Suppressor macrophage treated with lipopolysaccharide for 1 hour (primary cell): ENCODE data around the gene SIK3.

Experiments used
- DNase-seq, 3 donors: peaks; one replicate each; pipeline ENCODE4 v3.0.0-alpha.2; 2020 to 2022

Gene SIK3

DNA sequence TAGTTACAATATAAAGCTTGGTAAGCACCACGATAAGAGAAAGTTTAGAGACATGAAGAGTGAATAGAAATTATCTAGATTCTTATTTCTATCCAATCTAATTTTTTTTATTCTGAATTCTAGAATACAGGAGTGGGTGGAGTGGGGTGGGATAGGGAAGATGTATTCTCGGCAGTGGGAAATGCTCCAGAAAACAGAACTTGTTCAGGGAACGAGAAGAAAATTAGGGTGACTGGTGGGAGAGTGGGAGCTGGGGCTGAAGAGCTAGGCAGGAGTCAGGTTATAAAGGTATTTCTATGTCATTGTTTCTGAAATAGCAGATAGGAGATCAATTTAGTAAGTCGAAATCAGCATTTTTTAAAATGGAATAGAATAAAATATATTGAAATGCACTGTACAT lies 207.6 kb downstream of the SIK3 start:
- DNase-seq, result no peak

DNA sequence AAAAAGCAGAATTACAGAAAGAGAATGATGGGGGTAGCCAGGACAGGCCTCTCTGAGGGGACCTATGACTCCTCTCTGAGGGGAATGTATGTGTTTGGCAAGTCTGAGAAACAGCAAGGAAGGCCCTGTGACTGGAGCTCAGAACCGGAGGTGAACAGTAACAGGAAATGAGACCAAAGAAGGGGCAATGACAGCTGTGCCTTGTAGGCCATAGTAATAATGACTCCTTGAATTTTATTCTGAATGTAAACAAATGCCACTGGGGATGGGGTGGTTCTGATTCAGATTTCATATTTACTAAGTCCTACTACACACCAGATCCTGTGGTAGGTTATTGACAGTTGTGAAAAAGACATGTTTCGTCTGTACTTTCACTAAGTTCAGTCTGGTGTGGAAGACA lies 208.0 kb downstream of the SIK3 start:
- no peak for DNase-seq

DNA sequence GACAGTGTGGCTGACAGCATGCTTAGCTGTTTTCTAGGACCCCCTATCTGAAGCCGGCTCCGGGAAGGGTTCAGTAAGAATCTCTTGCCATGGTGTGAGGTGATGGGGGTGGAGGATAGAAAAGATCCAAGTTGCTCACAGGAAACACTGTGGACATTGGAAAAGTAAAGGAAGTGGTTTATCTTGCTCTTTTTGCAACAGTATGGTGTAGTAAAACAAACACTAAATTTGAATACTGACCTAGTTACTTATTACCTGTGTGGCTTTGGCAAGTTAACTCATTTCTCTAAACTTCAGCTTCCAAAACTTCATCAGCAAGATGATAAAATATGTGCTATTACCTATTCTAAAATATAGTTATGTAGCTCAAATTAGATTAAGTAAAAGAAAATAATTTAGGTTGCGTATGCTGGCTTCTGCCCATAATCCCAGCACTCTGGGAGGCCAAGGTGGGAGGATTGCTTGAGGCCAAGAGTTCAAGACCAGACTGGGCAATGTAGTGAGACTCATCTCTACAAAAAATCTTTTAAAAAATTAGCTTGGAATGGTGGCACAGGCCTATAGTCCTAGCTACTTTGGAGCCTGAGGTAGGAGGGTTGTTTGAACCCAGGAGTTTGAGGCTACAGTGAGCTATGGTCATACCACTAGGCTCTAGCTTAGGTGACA lies 209.2 kb downstream of the SIK3 start:
- no peak for DNase-seq

DNA sequence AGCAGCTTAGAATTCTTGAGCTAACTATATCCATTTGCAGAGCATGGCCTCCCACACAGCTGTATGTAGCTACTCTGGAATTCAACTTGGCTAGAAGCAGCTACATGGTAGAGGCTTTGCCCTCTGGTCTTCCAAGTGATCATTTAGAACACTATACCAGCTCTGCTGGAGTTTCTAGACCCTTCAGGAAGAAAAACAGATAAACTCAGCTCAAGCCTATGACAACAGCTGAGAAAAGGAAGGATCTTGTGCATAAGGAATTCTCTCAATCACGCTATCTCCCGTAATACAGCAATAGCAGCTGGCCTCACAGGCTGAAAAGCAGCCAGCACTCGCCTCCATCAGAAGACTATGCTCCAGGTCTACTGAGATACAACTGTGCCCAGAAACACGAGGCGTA lies 210.2 kb downstream of the SIK3 start:
- no peak for DNase-seq

DNA sequence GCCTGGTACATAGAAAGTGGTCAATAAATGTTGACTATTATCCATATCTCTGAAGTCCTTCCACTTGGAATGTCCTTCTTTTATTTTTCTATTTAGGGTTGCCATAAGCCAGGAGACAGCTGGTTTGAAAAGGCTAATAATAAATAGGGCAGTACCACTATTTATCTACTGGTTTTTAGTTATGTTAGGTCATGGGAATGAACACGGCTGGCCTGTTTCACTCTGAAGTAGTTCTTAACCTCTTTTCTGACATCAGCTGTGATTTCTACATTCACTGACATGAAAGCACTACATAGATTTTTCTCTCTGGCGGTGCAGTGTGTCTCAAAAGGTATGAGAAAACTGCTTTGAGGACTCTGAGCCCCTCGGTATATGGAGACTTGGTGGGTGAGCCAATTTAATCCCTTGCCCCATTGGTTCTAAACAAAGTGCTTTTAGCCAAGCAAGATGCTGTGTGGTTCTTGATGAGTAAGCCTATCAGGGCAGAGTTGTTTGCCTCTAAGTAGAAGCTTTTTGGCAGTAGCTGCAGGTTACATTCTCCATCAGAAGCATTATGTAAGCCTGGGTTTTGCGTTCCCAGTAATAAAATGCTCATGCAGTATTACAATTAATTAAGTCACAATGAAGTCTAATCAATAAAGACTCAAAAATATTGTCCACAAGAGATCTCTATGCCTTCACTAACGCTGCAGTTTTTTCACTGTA lies 212.1 kb downstream of the SIK3 start:
- no peak for DNase-seq

DNA sequence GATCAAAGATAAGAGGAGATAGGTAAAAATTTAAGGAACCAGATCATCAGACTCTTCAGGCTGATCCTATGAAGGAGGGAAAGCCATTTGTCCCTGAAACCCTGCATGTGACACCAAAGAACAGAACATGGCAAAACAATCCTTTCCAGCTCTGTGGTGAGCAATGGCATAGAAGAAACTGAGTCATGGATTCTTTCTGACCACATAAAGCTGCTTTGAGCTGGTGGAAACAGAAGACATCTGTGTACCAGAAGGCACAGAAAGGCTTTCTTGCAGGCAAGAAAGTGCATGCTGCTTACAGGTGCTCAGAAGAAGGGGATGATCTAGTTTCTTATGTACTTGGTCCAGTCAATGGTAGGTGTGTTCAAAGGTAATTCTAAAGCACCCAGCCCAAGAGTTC lies 215.8 kb downstream of the SIK3 start:
- no peak for DNase-seq

DNA sequence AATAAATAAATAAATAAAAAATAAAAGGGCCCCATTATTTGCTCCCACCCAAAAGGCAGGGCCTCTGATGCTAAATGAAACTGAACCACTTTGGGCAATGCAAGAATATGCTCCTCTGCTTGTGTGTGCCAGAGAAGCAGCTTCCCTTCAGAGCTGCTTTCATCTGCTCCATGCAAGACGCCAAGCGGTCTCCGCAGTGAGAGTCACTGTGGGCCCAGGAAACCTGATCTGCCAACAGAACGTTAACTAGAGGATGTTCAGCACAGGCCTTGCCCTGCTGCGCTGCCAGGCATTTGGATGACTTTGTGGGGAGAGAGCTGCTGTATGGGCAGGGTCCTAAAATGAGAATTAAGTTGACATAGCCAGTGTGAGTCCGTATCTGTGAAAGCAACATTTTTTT lies 217.1 kb downstream of the SIK3 start:
- DNase-seq, result no peak

DNA sequence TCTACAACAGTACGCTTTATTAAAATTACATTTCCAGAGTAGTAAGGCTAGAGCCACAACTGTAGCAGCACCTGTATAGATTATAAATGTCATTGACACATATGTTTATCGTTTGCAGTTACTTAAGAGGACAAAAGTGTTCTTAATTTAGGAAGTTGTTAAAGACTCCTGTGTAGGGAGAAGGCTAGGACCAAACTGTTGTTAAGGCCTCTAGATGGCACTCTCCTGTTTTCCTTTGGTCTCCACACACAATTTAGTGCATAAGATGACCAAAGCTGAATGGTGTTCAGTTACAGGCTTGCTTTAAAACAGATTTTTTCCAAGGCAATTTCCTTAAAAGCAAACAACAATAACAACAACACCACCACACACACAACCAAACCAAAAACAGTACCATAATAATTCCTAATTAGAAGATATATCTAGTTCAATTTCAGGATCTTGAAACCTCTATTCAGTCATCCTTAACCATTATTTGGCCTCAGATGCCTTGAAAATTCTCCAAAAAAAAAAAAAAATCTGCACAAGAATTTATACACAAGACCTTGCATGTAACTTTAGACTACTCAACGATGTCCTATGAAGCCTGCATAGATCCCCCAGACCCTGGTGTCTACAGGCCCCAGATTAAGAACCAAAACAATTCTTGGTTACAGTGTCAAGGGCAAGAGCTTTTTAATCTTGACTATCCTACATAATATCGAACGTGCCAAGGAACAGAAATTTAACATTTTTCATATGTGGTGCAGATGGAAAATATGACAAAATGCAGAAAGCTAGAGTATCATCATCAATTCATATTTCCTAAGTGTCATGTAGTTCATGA lies 218.2 kb downstream of the SIK3 start:
- DNase-seq, result peak; percentile 64 to 83 (median 76)

DNA sequence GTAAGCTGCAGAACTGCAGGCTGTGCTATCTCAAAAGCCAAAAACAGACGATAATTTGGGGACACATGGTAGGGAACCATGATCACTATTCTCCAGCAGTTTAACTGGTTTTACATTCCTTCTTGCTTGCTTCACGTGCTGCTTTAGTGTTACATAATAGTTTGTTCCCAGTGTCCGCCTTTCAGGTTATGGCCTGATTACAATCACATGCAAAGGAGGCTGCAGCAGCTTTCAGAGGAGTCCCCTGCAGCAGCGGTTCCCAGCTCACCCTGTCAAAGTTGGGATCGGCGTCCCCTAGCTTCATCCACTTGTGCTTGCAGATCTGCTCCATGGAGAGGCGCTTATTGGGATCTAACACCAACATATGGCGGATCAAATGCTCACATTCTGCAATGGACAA lies 221.6 kb downstream of the SIK3 start:
- no peak for DNase-seq

DNA sequence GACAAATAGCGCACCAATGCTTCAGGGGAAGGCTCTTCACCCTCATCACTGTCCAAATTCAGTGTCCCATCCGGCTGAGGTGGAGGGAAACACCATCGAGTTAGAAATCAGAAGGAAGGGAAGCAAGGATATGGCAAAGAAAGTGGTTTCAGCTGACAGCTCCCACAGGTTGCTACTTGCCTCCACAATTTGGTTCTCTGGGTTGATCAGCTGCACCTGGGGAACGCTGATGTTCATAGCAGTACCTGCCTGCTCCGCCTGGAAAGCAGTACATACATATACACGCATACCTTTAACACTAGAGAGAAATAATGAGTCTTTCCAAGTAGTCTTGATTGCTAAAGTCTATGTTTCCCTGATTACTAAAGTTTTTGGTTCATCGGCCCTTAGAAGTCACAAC lies 223.0 kb downstream of the SIK3 start:
- DNase-seq, result no peak

DNA sequence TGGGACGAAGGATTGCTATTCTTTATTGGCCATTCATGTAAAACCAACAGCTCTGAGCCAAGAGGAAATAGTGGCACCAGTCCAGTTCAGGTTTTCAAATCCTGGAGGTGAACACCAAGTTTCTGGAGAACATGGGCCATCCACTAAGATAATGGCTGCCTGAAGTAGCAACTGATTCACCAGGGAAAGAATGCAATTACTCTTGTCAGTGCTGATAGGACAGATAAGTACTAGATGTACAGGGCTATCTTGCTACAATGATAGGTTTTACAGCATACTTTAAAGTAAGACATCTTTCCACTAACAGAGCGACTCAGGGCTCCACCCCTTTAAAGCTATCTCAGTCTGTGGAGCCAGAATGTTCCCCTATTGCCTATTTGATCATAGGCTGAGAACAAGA lies 224.0 kb downstream of the SIK3 start:
- no peak for DNase-seq

DNA sequence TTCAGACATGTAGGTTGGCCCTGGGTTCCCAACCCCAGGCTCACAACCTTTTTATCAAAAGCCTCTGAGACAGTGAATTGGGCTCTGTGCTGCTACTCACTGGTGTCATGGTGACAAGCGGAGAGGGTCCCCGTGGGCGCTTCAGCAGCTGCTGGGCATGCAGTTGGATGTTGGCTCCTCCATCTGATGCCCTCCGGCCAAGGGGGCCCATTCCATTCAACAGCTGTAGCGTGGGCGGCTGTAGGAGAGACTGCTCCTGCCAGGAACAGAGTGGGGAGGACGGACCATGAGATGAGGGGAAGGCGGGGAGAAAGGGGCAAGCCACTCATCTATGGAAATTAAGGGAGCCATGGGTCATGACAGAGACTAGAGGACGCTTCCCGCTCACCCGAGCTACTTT lies 224.8 kb downstream of the SIK3 start:
- DNase-seq, result no peak

DNA sequence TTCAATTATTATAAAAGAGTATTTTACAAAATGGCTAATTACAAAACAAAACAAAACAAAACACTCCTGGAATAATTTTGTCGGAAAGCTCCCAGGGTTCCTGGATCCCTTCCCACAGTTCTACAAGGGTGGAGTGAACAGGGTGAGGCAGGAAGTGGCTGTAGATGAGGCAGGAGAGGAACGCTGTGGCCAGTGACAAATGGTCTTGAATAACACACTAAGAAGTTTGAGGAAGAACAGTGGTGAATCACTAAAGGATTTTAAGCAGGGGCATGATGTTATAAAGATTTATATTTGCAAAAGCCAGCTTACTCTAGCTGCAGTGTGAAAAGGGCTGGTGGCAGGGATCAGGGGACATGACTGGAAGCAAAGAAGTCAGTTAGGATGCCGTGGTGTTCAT lies 227.0 kb downstream of the SIK3 start:
- peak; percentile 39 to 64 (median 61) for DNase-seq

DNA sequence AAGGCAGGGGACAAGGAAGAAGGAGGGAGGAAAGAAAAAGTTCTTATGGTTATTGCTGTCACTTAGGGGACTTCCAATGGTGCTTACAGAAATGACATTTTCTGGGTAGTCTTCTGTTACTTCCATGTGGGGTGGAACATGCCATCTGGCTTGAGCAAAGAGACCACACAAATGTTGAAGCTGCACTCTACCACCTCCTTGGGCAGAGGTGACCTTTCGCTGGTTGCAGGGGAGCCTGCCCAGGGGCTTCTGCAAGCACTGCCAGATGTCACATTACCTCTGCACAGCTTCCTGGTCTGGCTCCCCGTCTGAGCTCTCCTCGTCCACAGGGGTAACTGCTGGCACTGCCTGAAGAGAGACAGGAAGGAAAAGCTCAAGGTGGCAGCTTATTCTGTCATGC lies 228.2 kb downstream of the SIK3 start:
- no peak for DNase-seq

DNA sequence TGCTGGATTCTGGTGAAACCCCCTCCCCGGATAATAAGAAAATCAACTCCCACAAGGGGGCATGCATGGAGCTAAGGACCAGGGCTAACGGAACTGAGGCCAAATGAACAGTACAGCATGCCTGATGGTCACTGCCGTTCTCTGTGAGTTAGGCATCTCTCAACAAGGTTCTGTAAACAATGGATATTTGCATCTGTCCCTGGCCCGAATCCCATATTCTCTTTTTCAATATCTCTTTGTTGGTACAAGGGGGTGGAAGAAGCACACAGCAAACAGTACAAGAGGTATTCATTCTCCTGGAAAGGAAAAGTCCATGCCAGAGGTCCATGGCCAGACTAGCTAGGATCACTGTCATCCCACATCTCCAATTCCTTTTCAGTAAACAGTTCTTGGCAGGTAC lies 228.6 kb downstream of the SIK3 start:
- DNase-seq, result no peak

DNA sequence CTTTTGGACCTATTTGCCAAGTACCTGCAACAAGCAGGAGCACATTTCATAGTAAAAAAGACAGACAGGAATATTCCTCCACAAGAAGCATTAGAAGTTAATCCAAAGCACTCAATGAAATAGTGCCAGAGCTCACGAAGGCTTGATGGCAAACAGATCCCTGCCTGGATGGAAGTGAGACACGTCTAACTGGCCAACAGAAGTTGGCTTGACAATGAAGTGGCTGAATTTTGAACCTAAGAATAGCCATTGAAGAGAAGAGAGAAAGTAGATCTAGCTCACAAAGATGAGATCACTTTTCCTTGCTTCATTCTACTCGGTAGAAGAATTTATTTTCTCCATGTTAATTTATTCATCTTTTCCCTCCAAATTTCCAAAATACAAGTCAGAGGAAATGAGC lies 230.2 kb downstream of the SIK3 start:
- DNase-seq, result no peak

DNA sequence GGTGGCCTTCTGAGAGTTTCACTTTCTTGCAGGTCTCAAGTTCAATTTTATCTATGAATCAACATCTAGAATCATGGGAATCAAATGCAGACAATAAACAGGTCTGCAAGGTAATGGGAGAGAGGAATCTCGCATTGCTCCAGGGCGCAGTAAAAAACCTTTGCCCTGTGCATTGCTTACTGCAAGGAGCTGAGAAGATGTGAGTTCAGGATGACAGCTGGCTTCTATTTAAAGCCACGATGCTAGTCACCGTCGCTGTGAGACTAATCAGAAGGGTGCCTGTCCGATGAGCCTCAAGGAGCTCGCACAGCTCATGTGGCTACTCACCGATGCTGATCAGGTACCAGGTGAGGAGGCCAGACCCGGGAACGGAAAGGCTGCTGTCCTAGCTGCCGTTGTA lies 230.6 kb downstream of the SIK3 start:
- DNase-seq, result no peak

DNA sequence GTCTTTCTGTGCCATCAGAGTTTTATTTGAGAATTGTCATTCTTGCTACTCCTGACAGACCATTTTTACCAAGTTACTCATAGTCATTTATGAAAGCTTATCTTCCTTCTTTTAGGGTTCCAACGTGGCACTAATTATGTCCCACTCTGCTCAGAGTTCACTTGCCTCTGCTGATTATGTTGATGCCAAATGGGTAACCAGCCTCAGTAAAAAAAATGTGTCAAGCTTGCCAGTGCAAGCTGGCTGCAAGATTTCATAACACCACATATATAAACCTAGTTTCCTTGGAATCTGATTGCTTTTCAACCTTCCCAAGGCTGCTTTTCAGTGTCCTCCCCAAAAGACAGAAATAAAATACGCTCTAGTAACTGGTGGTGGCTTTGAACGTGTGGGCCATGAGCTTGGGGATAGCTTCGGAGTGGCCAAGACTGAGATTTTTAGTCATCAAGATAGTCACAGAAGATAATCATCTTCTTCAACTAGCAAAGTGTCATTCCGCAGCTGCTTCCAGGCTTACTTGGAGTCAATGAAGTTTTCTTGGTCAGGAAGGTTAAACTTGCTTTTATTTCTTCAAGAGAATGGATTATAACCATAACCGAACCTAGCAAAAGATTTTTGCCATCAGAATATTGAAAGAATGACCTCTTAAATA lies 231.3 kb downstream of the SIK3 start:
- no peak for DNase-seq

DNA sequence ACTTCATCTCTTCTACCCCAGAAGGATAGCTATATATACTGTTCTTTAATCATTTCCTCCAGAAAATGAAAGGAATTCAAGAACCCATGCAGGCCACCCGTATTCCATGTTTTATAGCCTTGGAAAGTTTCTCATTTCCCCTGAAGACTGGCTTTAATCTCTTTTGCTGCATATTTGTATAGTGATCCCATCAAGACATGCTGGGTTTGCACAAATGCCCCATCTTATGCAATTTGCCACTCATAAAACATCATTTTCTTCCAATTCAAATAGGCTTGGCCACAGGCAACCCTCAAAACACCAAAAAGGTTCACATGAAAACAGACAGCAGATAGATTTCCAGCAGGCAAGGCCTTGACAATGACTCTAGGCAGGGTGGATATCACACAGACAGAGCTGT lies 232.5 kb downstream of the SIK3 start:
- no peak for DNase-seq

DNA sequence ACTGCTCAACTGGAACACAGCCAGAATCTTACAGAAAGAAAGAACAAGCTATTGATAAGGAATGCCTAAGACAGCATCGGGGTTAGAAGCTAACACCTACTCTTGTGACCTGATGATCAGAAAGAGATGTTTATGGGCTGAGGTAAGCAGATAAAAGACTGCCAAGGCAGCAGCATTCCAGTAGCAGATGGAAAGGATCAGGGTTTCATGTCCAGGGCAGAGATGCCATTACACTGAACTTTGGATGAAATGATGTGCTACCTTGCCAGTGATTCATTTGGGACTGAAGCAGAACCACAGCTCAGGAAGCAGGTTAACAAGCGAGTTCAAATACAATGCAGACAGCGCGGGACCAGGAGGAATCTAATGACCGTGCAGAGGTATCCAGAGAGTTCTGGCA lies 233.7 kb downstream of the SIK3 start:
- DNase-seq, result no peak

DNA sequence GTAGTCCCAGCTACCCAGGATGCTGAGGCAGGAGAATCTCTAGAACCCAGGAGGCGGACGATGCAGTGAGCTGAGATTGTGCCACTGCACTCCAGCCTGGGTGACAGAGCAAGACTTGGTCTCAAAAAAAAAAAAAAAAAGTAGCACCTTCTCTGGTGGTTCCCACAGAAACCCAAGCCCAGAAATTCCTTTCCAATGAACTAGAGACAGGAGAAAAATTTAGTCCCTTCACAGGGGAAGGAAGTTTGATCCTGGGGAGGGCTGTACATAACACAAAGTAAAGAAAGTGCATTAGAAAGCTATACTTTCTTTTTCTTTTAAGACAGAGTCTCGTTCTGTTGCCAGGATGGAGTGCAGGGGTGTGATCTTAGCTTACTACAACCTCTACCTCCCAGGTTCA lies 235.3 kb downstream of the SIK3 start:
- no peak for DNase-seq

DNA sequence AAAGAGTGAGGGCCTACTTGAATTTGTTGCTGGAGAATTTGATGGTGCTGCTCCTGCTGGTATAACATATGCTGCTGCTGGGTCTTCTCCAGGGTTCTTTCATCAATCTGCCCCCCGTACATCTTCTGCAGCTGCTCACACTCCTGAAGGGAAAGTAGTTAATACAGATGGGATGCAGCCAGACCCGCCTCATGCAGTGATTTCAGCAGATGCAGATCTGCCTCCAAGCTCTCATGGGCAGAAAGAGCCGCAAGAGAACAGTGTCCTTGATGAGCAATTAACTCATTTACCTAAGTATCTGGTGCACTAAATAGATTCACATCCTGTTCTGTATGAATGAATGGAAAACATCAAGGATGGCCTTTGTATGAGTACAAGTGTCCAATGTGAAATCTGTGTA lies 236.0 kb downstream of the SIK3 start:
- DNase-seq, result no peak

DNA sequence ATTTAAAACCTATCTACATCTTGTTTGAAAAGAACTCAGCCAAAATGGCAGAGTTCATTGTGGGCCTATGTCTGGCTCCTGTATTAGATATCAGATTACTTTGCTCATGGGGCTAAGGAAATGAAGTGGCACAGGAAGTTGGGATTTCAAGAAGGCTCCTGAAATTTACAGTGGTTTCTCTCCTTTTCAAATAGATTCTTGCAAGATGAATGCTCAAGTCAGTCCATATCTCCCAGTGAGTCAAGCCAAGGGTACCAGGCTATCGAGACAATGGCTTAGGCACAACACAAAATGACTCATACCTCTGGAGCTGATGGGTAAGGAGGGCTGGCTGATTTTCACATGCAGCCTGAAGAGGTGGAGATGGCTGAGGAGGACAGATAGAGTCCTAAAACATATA lies 236.7 kb downstream of the SIK3 start:
- no peak for DNase-seq

DNA sequence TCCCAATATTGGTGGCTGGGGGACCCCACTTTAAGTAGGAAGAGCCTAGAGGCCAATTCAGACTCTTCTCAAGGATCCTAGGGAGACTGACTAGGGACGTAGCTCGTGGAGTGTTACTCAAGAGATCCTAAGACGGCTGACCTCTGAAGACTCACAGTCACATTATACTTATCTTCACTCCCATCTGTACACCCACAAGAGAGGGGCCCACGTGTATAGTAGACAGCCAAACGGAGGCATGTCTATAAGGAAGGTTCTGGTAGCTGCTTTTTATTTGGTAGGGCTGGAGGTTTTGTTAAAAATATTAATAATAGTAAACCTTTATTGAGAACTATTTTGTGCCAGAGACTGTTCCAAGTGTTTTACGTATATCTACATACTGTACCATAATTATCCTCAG lies 237.9 kb downstream of the SIK3 start:
- DNase-seq, result no peak
